GDM1 (cell line): ENCODE results near the gene PTPRT.

Experiments used
- DNase-seq: peaks from one replicate; lab custom pipeline; 2025; lab: John Stamatoyannopoulos, UW

Gene PTPRT

DNA sequence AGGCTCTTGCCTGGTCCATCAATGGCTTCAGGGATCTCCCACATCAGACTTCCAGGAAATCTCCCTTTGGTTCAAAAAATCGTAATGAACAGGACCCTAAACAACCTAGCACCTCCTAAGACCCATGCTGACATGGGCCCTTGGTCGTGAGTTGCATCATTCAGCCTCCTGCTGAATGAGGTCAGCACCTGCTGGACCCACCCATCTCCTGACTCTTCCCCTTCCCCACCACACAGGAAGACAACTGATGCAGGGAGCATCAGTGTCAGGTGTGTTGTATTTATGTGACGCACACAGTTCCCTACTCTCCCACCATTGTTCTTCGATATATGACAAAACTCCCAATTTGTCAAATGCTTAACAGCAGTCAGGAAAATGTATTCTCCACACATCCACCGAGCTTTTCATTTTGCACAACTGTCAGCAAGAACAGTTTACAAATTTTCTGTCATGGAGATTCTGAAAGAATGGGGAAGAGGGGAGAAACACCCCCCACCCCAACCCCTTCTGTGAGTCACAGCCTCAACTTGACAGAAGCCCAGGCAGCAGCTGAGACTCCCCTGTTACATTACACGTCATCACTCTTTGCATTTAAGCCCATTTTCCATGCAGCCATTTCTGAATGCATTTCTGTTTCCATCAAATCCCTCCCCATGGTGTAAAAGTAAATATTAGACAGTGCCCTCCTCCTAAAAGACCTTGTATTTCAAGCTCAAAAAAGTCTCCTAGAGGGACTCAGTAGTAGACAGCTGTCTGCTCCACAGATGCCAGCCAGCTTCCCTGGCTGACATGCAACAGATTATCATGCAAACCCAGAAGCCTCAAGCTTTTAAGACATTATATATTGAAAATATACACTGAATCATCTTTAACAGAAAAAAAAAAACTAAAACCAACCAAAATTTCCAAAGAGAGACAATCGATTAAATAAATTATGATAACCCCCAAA, 577.5 kb downstream of the PTPRT start:
- DNase-seq, result no peak

GRCh38 chr20:42611423-42611822, 578.3 kb downstream of the PTPRT start:
- DNase-seq, result no peak

DNA sequence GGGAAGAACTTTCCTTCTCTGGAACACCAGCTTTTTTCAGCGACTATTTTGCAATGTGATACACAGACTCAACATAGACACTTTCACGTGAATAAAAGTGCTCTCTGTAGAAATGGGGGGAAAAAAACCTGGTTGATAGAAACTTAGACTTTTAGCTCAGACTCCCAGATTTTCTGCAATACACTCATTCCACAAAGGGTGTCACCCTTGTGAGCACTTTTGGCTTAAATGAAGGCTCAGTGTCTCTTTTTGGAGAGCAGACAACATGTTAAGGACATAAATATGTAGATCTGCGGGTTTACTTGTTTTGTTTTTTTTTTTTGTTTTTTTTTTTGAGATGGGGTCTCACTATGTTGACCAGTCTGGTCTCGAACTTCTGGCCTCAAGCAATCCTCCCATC, 579.6 kb downstream of the PTPRT start:
- DNase-seq, result no peak

DNA sequence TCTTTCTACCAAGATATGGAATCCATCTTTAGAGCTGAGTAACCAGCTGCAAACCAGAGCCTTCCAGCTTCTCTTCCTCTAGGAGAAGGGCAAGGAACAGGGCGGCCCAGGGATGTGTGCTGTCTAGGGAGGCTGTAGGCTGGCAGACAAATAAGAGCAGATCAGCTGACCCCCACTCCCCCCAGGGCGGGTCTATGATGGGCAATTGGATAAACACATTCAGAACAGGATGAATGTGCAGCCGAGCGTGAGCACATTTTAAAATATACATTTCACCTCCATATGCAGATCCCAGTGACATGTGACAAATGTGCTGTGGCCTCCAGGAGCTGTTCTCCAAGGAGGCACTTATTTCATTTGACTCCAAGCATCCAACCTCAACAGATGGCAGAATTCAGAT, 580.1 kb downstream of the PTPRT start:
- DNase-seq, result no peak

DNA sequence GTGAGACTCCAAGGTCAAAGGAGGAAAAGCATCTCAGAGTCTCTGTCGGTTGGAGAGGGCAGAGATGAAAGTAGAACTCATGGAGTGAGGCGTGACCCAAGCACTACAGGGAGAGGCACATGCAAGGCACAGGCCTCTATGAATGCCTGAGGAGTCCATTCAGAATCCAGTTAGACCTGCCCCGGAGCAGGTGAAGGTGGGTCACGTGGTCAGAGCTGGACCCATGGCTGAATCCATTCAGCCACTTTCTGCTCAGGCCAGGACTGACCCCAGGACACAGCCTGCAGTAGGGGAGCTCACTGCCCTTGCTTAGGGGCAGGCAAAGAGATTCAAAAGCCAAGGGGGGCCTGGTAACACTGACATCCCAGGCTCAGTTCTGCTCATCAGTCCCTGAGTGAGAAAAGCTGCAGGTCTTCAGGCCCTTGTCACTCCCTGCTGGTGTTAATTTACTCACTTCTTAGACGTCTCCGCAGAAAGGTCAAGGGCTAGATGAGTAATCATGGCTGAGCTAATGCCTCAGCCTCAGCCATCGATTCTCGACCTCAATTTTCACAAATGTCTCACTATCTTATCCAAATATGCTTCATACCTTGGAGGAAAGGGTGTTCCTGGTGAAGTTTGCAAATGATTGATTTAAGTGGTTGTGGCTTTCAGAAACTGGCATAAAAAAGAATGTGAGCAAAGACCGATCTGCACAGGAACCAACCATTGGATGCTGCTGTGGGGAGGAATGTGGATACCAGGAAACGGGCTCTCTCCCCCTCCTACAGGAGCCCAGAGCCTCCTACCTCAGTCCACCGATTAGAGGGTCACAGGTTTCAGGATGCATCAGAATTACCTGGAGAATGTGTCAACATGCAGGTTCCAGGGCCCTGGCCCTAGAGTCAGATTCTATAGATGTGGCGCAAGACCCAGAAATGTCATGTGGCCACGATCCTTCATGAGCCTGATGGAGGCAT, 584.4 kb downstream of the PTPRT start:
- DNase-seq, result no peak

- DNase-seq, result no peak
Observed at GRCh38 chr20:42603655-42604054, 586.1 kb downstream of the PTPRT start.

DNA sequence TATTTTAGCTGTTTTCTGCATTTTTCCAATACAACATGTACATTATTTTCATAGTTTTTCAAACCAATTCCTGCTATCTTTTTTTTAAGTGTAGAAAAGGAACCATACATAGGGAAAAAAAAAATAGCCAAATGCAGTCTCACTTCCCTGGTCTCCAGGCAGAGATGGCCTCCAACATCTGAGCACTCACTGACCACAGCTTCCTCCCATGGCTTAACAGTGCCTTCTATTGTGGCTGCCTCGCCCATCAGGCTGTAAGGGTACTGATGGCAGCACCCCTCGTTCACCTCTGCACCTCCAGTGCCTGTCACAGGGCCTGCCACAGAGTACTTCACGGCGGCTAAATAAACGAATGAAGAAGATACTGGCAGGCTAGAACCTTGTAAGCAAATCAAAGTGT, 591.1 kb downstream of the PTPRT start:
- no peak for DNase-seq

DNA sequence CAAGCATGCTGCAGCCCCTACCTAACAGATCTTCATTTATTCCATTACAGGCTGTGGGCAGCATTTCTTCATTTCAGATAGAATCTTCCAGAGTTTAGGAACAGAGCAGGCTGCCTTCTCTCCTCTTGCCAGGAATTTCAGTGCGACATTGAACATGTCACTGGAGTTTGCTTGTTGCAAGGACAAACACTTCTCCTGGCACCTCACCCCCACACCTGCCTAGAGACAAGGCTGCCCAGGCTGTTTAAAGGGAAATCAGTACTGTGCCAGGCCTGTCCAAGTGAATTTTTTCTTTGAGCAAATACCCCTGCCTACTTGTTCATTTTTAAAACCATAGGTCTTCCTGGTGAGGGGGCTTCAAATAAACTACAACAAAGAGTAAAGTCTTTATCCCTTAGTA, 594.1 kb downstream of the PTPRT start:
- no peak for DNase-seq

DNA sequence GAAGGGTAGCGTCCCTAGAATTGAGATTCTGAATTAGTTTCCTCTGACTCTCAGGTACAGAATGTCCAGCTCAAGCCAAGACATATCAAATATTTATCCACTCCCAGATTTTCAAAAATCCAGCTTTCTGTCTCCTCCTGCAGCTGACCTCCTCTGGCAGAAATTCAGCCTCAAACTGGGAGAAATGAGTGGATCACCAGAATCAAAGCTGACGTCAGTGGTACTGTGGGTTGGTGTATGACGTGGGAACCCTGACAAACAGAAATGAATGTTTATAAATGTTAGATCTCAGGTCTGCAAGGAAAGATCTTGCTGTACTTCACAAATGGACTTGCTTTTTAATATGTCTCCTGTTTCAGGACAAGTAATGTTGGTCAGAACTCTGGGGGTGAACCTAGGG, 595.0 kb downstream of the PTPRT start:
- DNase-seq, result no peak

GRCh38 chr20:42594011-42594410, 595.7 kb downstream of the PTPRT start:
- no peak for DNase-seq

- no peak for DNase-seq
Observed at GRCh38 chr20:42589976-42590639, 599.6 kb downstream of the PTPRT start.

DNA sequence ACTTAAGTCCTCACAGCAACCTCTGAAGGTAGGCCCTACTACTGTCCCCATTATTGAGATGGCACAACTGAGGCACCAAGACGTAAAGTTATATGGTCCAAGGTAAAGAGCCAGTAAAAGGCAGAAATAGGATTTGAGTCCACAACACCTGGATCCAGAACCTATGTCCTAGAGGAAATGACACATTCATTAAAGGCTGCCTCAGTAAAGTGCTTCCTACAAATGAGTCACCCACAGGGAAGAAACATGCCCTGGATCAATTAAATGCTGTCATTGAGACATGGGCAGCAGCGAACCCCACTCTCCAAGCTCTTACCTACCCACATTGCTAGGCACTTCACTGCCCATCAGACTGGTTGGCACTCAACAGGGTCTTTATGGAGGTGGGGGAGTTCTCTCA, 600.9 kb downstream of the PTPRT start:
- DNase-seq, result no peak

- no peak for DNase-seq
Observed at GRCh38 chr20:42587427-42587826, 602.3 kb downstream of the PTPRT start.

GRCh38 chr20:42581311-42581710, 608.4 kb downstream of the PTPRT start:
- DNase-seq, result no peak

GRCh38 chr20:42576167-42576566, 613.5 kb downstream of the PTPRT start:
- no peak for DNase-seq

GRCh38 chr20:42572320-42573016, 617.2 kb downstream of the PTPRT start:
- no peak for DNase-seq

DNA sequence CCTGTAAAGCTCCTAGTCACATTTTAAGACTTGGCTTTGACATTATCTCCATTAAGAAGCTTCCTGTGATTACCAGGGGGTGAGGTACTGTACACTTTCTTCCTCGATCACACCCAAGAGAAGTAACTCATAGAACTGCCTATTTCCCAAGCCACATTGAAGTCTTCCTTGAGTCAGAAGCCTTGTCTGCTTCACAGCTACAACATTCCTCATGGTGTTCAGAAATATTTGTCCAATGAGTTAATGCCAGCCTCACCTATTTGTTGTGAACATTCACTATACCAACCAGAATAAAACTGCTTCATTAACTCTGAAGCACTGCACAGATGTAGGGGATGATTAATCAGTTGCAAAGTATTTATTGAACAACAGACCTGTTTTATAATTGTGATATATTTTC, 622.3 kb downstream of the PTPRT start:
- DNase-seq, result no peak

GRCh38 chr20:42565235-42565995, 624.3 kb downstream of the PTPRT start:
- no peak for DNase-seq

GRCh38 chr20:42559665-42560064, 630.0 kb downstream of the PTPRT start:
- no peak for DNase-seq

GRCh38 chr20:42556575-42556974, 633.1 kb downstream of the PTPRT start:
- DNase-seq, result no peak

GRCh38 chr20:42553374-42553773, 636.3 kb downstream of the PTPRT start:
- no peak for DNase-seq
